Ovary (tissue), 3 donors: ENCODE data around the gene PHYH.

Source experiments
- CTCF ChIP-seq, 3 donors: fragments of 450-650 bp in 2 of 3; fragments of 200-600 bp in 1 of 3; IDR thresholded peaks; one replicate each; pipeline versions ENCODE4 v1.5.1 to v1.8.0; 2016 to 2022; ENCODE audit warnings: antibody characterized with exemption in 3 of 3, mild to moderate bottlenecking in 1 of 3
- EP300 ChIP-seq: sonication (generic); formaldehyde crosslinking; IDR thresholded peaks from one replicate; pipeline ENCODE4 v1.6.1; 2017; ENCODE audit warnings: antibody characterized with exemption
- donor health status: DM: no; HTN: no; CAD: no.

DNA sequence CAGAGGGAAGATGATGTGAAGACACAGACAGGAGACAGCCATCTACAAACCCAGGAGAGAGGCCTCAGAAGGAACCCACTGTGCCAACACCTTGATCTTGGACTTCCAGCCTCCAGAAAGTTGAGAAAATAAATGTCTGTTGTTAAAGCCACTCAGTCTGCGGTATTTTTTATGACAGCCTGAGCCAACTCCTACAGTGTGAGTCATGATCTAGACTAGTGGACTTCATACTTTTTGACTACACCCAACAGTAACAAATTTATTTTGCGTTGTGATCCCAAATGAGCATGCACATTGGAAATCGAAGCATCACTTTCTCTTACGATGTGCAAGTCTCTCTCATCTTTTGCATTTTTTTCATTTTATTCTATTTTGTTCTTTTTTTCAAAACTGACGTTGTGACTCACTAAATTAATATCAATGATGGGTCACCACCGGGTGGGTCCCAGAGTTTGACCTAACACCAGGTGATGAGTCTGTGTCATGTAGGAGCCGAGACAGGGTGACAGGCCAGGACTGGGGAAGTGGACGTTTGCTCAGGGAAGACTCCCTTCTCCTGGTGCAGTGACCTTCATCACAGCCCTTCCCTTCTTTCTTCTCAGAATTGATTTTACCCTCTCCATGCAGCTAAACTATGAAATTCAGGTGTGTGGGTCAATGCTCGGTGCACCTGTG lies 28.9 kb downstream of the PHYH start:
- TF ChIP-seq CTCF (IDR thresholded peaks at IDR 0.05) (no peak), EP300 (no peak)
